ENCODE data around the gene MYO16. TPM values are rescaled to one million over a fixed set of nuclear protein-coding genes. Genes with fewer than 3 reads are reported as not detected.
A peak's percentile ranks its signal among the peaks of the same experiment; 100 is the strongest.
"Not testable (repeated sequence)": the region's sequence is repeated elsewhere in the genome, so short reads cannot be mapped to it uniquely, and the experiment has no call there.

The MYO16 gene
- total RNA-seq, 1 donor from 2014 or later = not detected

DNA sequence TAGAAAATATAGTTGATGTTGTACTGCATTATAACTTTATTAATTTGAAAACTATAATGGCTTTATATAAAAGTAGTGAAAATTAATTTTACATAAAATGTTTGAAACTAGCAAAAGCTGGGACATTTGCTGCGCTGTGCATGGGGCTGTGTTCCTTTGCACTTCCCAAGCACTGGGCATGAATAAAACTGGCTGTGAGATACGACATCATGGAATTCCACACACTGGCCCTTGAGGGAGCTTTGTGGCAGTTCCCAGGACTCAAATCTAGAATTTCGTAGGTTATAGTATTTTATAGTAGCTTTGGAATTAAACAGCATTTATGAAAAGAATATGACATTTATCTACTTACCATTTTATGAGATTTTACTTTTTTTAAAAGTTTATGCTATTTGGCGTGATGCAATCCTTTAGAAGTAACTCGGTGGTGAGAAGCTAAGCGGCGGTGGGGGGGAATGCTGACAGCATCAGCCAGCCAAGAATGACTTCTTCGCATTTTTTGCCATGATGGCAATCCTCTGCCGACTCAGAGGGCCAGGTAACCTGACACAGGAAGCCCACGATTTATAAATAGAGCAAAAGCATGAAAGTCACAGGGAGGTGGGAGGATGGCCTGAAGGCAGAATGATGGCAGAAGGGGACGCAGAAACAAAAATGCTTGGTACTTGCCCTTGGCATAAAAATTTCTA, 553.5 kb downstream of the MYO16 start:
- no peak for DNase-seq (ENCODE audit: low read depth in 2 of 2)

- DNase-seq (ENCODE audit: low read depth in 2 of 2) = no peak
Measured at GRCh38 chr13:109191413-109191812, 562.0 kb downstream of the MYO16 start.

DNA sequence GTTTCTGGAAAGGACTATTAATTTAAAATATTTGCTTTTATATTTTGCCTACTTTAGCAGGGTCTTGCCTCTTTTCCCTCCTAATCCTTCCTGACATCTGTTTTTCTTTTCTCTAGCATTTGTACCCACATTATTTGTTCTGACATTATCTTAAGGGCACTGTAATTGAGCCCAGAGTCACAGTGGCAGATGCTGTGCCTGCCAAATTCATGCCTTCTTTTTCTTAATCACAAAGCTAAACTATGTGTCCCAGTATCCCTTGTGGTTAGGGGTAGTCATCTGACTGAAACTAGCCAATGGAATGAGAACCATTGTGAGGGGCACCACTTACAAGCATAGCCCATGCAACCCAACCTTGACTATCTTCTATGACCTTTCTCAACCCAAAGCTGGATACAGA, 562.9 kb downstream of the MYO16 start:
- DNase-seq (ENCODE audit: low read depth in 2 of 2) = no peak

GRCh38 chr13:109196948-109197347, 567.5 kb downstream of the MYO16 start:
- no peak for DNase-seq (ENCODE audit: low read depth in 2 of 2)

DNA sequence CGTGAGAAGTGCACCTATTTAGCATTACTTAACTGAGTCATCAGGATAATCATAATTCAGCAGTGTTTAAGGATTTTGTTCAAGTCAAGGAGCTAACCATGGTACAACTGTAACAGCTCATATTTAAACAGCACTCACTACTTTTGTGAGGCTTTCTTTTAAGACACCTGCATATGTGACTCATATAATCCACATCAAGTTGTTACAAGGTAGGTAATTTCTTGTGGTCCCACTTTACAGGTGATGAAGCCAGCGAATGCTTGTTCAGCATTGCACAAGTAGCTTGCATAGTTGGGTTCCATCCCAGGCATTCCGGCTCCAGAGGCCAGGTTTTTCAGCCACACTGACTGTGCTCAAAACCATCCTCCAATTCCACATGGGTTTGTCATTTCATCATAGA, 569.2 kb downstream of the MYO16 start:
- DNase-seq (ENCODE audit: low read depth in 2 of 2) = no peak

GRCh38 chr13:109199280-109199679, 569.9 kb downstream of the MYO16 start:
- DNase-seq (ENCODE audit: low read depth in 2 of 2) = no peak

DNA sequence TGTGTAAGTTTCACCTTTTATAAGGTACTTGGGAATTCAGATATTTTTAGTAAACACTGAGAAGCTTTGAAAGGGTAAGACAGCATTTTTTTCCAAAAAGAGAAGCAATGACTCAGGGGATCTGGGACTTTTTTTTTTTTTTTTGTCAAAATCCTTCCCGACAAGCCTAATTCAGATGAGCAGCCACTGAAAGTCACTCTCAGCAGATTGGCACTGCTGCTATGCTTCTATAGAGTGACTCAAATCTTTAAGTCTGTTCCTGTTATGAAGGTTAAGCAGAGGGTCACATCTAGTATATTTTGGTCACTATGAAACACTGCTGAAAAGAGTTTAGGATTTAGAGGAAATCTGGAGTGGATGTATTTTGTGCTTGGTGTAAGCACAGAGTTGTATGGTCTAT, 571.1 kb downstream of the MYO16 start:
- DNase-seq (ENCODE audit: low read depth in 2 of 2) = no peak

DNA sequence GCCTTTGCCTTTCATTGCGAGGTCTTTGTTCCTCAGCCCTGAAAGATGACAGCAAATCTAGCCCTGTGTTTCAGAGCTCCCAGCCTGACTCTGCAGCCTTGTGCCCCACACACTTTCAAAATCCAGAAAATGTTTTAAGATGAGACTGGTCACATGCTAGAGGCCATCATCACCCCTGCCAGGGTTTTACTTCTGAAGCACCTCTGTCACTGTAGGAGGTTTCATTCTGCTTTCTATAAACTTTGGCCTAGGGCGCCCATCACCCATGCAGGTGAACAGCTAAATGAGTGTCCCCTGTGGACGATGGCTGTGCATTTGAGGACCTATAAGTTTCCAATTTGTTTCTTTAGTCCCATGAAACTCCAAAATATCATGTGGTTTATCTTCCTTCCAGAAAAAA, 574.2 kb downstream of the MYO16 start:
- no peak for DNase-seq (ENCODE audit: low read depth in 2 of 2)

- peak; percentile 7 to 78 for DNase-seq (ENCODE audit: low read depth in 2 of 2)
Measured at GRCh38 chr13:109204252-109204651, 574.8 kb downstream of the MYO16 start.

DNA sequence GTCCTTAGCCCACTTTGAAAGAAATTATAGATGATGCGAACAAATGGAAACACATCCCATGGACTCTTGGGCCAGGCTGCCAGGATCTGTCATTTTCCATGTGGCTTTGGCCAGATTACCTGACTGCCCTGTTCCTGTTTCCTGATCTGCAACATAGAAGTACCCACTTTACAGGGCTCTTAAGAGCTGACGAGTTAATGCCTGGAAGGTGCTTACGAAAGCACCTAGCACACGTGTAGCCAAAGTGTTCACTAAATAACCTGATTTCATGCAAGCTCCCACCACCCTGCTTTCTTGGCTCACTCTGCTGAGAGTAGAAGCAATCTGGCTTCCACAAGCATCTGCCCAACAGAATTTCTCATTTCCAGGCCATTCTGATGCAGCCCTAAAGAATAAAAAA, 575.2 kb downstream of the MYO16 start:
- no peak for DNase-seq (ENCODE audit: low read depth in 2 of 2)

DNA sequence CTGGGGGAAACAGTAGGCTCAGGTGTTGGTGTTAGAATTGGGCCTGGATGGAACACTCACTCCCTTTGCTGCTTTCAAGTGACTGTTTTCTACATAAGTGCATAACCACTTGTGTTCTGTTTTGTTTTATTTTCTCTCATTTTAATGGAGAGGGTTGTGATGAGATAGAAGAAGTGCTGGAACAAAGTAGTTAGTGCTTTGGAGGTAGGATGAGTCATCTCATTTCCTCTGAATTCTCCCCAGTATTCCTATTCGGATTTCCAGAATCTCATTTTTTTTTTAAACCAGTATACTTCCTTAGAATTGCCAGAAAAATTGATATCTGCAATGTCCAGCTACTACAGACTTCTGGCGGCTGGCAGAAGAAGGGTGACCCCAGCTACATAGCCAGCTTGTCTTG, 575.9 kb downstream of the MYO16 start:
- DNase-seq (ENCODE audit: low read depth in 2 of 2) = no peak

GRCh38 chr13:109206616-109207015, 577.2 kb downstream of the MYO16 start:
- no peak for DNase-seq (ENCODE audit: low read depth in 2 of 2)

GRCh38 chr13:109207622-109208021, 578.2 kb downstream of the MYO16 start:
- no peak for DNase-seq (ENCODE audit: low read depth in 2 of 2)

DNA sequence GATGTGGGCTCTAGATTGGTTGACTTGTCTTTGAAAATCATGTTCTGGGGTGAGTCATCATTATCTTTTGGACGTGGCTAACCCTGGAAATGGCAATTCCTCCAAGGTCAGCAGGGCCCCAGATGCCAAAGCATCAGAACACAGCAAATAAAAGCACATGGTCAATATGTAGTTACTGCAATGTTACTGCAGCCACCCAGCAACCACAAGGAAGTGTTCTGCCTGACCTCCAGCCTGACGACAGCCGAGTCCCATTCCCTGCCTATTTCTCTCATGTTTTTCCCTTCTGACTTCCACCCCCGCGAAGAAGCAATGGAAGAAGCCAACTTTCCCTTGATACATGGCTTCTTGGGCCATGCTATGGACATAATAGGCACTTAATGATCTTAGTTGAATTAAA, 579.1 kb downstream of the MYO16 start:
- no peak for DNase-seq (ENCODE audit: low read depth in 2 of 2)

- DNase-seq (ENCODE audit: low read depth in 2 of 2) = no peak
Measured at GRCh38 chr13:109209526-109209925, 580.1 kb downstream of the MYO16 start.

- DNase-seq (ENCODE audit: low read depth in 2 of 2) = no peak
Measured at GRCh38 chr13:109211616-109212015, 582.2 kb downstream of the MYO16 start.

DNA sequence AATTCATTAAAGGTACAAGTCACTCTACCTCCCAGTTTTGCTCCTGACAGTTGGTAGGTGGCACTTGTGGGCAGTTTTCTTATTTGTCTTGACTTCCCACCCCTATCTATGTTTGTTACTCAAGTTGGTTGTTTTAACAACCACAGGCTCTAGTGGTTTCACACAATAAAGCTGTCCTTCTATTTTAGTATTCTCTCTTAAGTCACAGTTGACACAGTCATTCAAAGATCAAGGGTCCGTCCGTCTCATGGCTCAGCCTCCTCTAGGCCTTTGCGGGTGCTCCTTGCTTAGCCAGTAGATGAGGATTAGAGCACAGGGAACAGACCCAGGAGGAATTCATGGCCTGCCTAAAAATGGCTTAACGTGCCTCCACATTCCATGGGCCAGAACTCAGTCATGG, 583.2 kb downstream of the MYO16 start:
- no peak for DNase-seq (ENCODE audit: low read depth in 2 of 2)

DNA sequence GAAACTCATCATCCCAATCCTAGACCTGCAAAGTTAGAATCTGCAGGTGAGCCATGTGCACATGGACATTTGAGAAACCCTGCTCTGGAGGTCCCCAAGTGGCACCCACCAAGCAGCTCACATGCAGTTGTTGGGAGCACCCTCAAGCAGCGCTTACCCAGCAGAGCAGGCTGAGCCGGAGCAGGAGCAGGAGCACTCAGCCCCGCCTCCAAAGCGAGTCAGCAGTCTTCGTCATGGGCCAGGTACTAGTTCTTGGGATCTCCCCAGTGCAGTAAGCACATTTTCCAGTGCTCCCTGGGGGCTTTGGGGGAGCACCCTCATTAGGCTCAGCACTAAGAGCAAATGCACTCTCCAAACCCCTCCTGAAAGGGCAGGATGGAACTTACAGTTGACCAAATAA, 584.3 kb downstream of the MYO16 start:
- no peak for DNase-seq (ENCODE audit: low read depth in 2 of 2)

DNA sequence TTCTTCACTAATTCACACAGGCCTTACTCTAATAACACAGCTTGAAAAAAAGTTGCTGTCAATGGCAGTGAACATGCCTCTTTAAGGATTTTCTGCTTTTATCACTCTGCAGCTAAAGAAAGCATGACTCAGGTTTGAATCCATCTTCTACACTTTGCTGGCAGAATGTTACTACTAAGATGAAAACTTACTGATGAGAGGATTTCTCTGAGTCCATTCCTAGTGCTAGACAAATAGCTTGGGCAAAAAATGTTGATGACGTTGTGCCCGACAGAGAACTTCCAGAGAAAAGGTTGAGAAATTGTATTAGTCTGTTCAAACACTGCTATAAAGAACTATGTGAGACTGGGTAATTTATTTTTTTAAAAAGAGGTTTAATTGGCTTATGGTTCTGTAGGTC, 585.0 kb downstream of the MYO16 start:
- no peak for DNase-seq (ENCODE audit: low read depth in 2 of 2)

GRCh38 chr13:109215377-109215776, 586.0 kb downstream of the MYO16 start:
- DNase-seq (ENCODE audit: low read depth in 2 of 2) = no peak

- not testable (repeated sequence) for DNase-seq (ENCODE audit: low read depth in 2 of 2)
Measured at GRCh38 chr13:109217510-109217909, 588.1 kb downstream of the MYO16 start.

DNA sequence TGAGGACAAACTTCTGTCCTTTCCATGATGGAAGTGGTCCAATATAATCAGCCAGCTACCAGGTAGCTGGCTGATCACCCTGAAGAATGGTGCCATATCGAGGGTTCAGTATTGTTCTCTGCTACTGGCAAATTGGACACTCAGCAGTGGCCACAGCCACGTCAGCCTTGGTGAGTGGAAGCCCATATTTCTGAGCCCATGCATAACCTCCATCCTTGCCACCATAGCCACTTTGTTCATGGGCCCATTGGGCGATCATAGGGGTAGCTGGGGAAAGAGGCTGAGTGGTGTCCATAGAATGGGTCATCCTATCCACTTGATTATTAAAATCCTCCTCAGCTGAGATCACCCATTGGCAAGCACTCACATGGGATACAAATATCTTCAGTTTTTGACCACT, 591.2 kb downstream of the MYO16 start:
- DNase-seq (ENCODE audit: low read depth in 2 of 2) = no peak

DNA sequence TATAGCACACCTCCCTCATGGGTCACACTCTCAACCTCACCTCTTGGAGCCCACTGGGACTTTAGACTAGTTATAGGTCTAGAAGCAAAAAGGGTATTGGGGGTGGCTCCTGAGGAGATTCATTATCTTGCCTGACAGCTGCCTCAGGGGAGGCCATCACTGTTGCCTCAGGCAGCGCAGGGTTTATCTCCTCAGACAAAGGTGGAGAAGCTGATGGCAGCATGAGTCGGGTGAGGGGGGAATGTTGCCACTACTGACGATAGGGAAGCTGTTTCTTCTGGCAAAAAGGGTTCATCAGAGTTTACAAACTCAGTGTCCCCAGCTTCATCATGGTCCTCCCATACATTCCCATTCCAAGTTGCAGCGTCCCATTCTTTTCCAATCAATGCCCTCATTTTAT, 594.6 kb downstream of the MYO16 start:
- DNase-seq (ENCODE audit: low read depth in 2 of 2) = no peak

DNA sequence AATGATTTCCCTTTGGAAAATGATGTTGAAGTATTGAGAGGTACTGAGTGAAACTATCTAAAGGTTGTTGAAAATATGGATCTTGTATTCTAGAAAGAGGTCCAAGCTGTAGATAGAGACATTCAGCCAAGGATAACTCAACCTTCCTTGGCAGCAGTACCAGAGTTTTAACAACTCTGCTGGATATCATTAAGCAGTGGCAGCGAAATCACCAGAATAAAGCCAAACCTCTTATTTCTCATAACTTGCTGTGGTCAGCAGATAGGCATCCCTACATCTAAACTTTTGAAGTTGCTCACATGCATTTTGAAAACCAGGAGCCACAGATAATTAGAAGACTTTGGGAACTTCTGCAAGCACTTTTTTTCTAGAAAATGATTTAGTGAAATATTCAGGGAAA, 597.2 kb downstream of the MYO16 start:
- DNase-seq (ENCODE audit: low read depth in 2 of 2) = no peak

Measured in dermis microvascular lymphatic vessel endothelial cell (primary cell).